Smooth muscle cell (in vitro differentiated cells): ENCODE results near the gene TBC1D3B. TPM values are rescaled to one million over a fixed set of nuclear protein-coding genes. Genes with fewer than 3 reads are reported as not detected.
"Not testable (repeated sequence)": the region's sequence is repeated elsewhere in the genome, so short reads cannot be mapped to it uniquely, and the experiment has no call there.

Source experiments
- DNase-seq: peaks from one replicate; lab custom pipeline; 2025; ENCODE audit not compliant: unreplicated experiment; lab: John Stamatoyannopoulos, UW
- H2AFZ ChIP-seq: fragments of 200-600 bp; sonication (generic); 2 replicates; pipeline ENCODE4 v1.6.0; 2016; ENCODE audit warnings: antibody characterized with exemption, low read depth, mild to moderate bottlenecking
- H3F3A ChIP-seq: fragments of 200-600 bp; sonication (generic); 2 replicates; pipeline ENCODE4 v1.6.0; 2017; ENCODE audit warnings: antibody characterized with exemption, low read depth
- H3K27ac ChIP-seq: fragments of 200-600 bp; sonication (generic); 2 replicates; pipeline ENCODE4 v1.5.1; 2016; ENCODE audit warnings: low read depth, mild to moderate bottlenecking
- H3K27me3 ChIP-seq: fragments of 200-600 bp; sonication (generic); 2 replicates; pipeline ENCODE4 v1.6.1; 2016; ENCODE audit warnings: low read depth, mild to moderate bottlenecking
- H3K36me3 ChIP-seq: fragments of 200-600 bp; sonication (generic); 2 replicates; pipeline ENCODE4 v1.5.1; 2016; ENCODE audit warnings: low read depth
- H3K4me1 ChIP-seq: fragments of 200-600 bp; sonication (generic); 2 replicates; pipeline ENCODE4 v1.5.1; 2016; ENCODE audit warnings: low read depth
- H3K4me2 ChIP-seq: fragments of 200-600 bp; sonication (generic); 2 replicates; pipeline ENCODE4 v1.6.0; 2016; ENCODE audit warnings: mild to moderate bottlenecking
- H3K4me3 ChIP-seq: fragments of 200-600 bp; sonication (generic); 2 replicates; pipeline ENCODE4 v1.5.1; 2016; ENCODE audit warnings: mild to moderate bottlenecking
- H3K79me2 ChIP-seq: fragments of 200-600 bp; sonication (generic); 2 replicates; pipeline ENCODE4 v1.6.0; 2016; ENCODE audit warnings: low read depth, mild to moderate bottlenecking
- H3K9ac ChIP-seq: fragments of 200-600 bp; sonication (generic); 2 replicates; pipeline ENCODE4 v1.6.0; 2016; ENCODE audit warnings: low read depth
- H3K9me3 ChIP-seq: fragments of 200-600 bp; sonication (generic); replicated peaks from 2 replicates; pipeline ENCODE4 v1.5.1; 2016; ENCODE audit warnings: low read depth
- H4K20me1 ChIP-seq: fragments of 200-600 bp; sonication (generic); 2 replicates; pipeline ENCODE4 v1.6.0; 2016; ENCODE audit warnings: low read depth
- CTCF ChIP-seq: fragments of 200-600 bp; sonication (generic); IDR thresholded peaks from 2 replicates; pipeline ENCODE4 v1.5.1; 2017; ENCODE audit warnings: borderline replicate concordance, mild to moderate bottlenecking, antibody characterized with exemption; ENCODE audit not compliant: insufficient read depth, poor library complexity, severe bottlenecking
- WGBS: methylation state at CpG from one replicate; pipeline ENCODE4 v1.1.7; 2016; ENCODE audit warnings: low lambda C conversion rate; 5-methylcytosine and 5-hydroxymethylcytosine counted together
- polyA plus RNA-seq: library from polyadenylated mRNA; unstranded; fragments of >200 nt; fragmentation: Nextera tagmentation; extraction: Ambion mirVana; gene quantifications from 2 replicates; pipeline ENCODE4 v1.2.1, GENCODE V29; 2016
- total RNA-seq: library from RNA; depleted of rRNA; stranded (reverse); fragments of >200 nt; gene quantifications from 2 replicates; pipeline ENCODE4 v1.2.3, GENCODE V29; 2014

TBC1D3B gene
- total and polyA plus RNA-seq, 2 experiments from 2014 or later: 1.4 TPM; not detected in 1

DNA sequence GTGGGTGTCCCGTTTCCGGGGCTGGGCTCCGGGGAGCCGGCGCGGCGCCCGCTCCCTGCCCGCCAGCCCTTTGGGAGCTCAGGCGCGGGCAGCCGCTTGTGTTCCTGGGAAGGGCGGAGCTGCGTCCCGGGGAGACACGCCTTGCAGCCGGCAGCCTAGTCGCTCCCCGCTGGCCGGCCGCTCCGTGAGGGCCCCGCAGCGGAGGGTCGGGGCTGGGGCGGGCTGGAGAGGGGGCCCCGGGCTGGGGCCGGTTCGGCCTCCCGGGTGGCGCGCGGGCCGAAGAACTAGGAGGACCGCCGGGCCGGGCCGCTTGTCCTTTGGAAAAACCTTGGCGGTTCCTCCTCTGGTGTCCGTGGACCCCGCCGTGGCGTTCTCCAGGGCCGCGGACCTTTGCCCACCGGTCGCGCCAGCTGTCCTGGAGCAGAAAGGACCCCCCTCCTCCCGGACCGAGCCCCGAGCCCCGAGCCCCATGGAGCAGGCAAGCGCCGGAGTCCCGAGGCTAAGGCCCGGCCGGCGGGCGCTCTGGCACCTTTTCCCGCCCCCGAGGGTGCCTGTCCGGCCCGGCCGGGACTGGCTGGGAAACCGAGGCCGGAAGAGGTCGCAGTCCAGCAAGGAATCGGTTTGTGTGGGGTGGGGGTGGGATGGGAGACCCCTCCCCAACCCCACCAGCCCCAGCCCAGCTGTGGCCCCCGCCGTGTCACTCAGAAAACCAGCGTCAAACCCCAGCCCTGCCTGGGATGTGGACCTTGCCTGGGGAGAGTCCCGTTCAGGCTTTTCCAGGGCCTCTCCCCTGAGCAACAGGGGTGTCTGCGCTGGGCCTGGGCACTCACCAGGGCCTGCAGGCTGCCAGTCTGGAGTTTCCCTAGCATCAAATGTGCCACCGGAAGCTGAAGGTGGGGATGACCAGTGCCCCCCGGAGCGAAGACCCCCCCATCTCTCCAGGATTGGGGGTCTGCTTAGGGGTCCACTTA is 6.8 kb upstream of the TBC1D3B start:
- DNase-seq: peak; percentile 72
- H3K9ac ChIP-seq: peak overlapping the region; percentile 42

DNA sequence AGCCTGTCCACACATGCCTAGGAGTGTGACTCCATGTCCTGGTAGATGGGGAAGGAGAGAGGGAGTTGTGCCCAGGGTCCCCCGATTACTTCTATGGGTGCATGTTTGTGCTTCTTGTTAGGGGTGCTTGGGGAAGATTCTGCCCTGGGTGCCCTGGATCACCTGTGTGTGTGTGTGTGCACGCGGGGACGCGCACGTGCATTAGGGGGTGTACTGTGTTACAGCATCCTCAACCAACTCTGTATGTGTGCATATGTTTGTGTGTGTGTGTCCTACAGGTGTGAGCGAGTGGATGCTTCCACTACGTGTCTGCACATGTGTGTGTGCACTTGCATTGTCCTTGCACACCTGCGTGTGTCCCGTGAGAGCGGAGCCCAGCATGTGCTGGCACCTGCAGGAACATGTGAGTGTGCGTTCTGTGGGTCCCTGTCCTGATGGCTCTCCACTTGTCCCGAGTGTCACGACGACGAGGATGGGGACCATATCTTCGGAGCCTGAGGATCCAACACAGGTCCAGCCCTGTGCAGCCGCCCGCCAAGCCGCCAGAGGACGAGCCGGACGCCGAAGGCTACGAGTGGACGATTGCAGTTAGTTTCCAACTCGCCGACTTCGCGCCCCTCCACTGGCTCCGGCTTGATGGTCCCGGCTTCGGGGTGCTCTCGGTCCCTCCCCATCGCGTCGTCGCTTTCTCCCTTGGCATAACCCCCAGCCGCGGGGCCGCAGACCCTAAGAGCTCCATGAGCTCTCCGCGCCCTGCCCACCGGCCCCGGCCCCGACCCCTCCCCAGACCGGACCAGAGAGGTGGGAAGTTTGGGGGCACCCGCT is 6.0 kb upstream of the TBC1D3B start:
- no peak for TF ChIP-seq CTCF
- Histone ChIP-seq H2AFZ (peak overlapping the region; percentile 85), H3K27ac (no peak overlapping the region), H3K9me3 (no peaks in the 10 kb centered on the region), H3K4me2 (peak overlapping the region; percentile 91), H4K20me1 (no peaks in the 10 kb centered on the region), H3F3A (no peaks in the 10 kb centered on the region), H3K79me2 (no peaks in the 10 kb centered on the region), H3K36me3 (no peaks in the 10 kb centered on the region), H3K4me1 (no peaks in the 10 kb centered on the region), H3K4me3 (peak overlapping the region; percentile 73), H3K9ac (peak overlapping the region; percentile 42), H3K27me3 (peaks cover 56% of the 10 kb centered on the region)
- DNase-seq: no peak
- 42% methylated on average over 48 of the region's 48 CpGs for WGBS

More for the DNA sequence above, 6.8 kb upstream of the TBC1D3B start:
- no peaks in the 10 kb centered on the region for H3K36me3 ChIP-seq
- peak overlapping the region; percentile 91 for H3K4me2 ChIP-seq
- H4K20me1 ChIP-seq: no peaks in the 10 kb centered on the region
- 5% methylated on average over 76 of the region's 76 CpGs for WGBS
- H2AFZ ChIP-seq: peak overlapping the region; percentile 85
- H3K79me2 ChIP-seq: no peaks in the 10 kb centered on the region
- no peaks in the 10 kb centered on the region for H3K4me1 ChIP-seq
- no peak overlapping the region for H3K27ac ChIP-seq
- peak overlapping the region; percentile 73 for H3K4me3 ChIP-seq
- no peaks in the 10 kb centered on the region for H3K9me3 ChIP-seq
- no peaks in the 10 kb centered on the region for H3F3A ChIP-seq
- H3K27me3 ChIP-seq: peaks cover 56% of the 10 kb centered on the region
- TF ChIP-seq CTCF: no peak

DNA sequence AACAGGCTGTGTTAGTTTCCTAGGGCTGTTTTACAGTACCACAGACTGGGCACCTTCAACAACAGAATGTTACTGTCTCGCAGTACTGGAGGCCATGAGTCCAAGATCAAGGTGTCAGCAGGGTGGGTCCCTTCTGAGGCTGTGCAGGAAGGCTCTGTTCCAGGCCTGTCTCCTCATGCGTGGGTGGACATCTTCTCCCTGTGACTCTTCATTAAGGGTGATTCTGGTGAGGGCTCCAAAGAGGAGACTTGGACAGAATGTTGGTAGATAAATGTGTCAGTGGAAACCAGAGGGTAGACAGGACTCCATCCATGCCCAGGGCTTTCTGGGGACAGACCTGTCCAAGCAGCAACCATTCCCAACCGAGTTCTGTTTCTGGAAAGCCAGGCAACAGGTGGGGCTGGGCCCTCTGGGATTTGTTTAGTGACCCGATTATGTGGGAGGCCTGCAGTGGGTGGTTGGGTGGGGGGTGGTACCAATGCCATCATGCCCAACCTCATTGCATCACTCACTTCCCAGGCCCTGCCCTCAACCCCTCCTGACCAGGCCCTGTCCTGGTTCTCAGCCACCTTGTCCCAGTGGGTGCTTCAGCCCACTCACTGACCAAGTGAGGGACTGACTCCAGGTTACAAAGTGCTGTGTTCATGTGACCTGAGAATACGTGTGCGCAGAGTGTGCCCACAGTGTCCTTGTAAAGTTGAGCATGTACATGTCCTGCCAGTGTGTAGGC is 5.2 kb upstream of the TBC1D3B start:
- not testable (repeated sequence) for H2AFZ ChIP-seq, H3F3A ChIP-seq, DNase-seq, H3K4me3 ChIP-seq, H3K9ac ChIP-seq, H3K36me3 ChIP-seq, H3K9me3 ChIP-seq, H3K79me2 ChIP-seq, H3K27ac ChIP-seq, H3K4me1 ChIP-seq, H3K4me2 ChIP-seq, H4K20me1 ChIP-seq
- peaks cover 51% of the 10 kb centered on the region for H3K27me3 ChIP-seq
- WGBS: 92% methylated on average over 6 of the region's 6 CpGs

- H3K4me1 ChIP-seq, H3K4me2 ChIP-seq, H3K27me3 ChIP-seq, H3K9ac ChIP-seq, H4K20me1 ChIP-seq, H2AFZ ChIP-seq, H3K9me3 ChIP-seq, H3K36me3 ChIP-seq, H3F3A ChIP-seq, H3K79me2 ChIP-seq, H3K27ac ChIP-seq, H3K4me3 ChIP-seq, DNase-seq: not testable (repeated sequence)
- 87% methylated on average over 5 of the region's 8 CpGs for WGBS
Observed at GRCh38 chr17:36168836-36169235, 7.6 kb downstream of the TBC1D3B start.
